Activated T-cell treated with anti-CD3 and anti-CD28 coated beads, Interleukin-2, amount 50 U/mL, for 4 hours (primary cell): ENCODE results near the gene TRIOBP. TPM values are rescaled to one million over a fixed set of nuclear protein-coding genes. Genes with fewer than 3 reads are reported as not detected.

Source experiments
- ATAC-seq, 2 donors: fragments of 200-7000 bp; cut with Tn5 transposase; one replicate each; pipeline ENCODE4 v1.10.0; 2021
- DNase-seq: peaks from one replicate; pipeline ENCODE4 v3.0.0-alpha.2; 2020
- H3K27me3 Mint-ChIP-seq: one replicate; pipeline ENCODE4 v1.8.0; 2021; ENCODE audit warnings: low read depth, mixed read lengths
- H3K36me3 Mint-ChIP-seq: one replicate; pipeline ENCODE4 v1.8.0; 2022; ENCODE audit warnings: mixed read lengths; ENCODE audit not compliant: insufficient read depth
- H3K4me1 Mint-ChIP-seq: one replicate; pipeline ENCODE4 v1.8.0; 2021; ENCODE audit warnings: low read depth, mixed read lengths
- H3K4me3 Mint-ChIP-seq: one replicate; pipeline ENCODE4 v1.8.0; 2021; ENCODE audit warnings: mild to moderate bottlenecking, moderate library complexity, mixed read lengths
- H3K9me3 Mint-ChIP-seq: one replicate; pipeline ENCODE4 v1.8.0; 2021; ENCODE audit warnings: mixed read lengths
- total RNA-seq, 3 donors: library from RNA; stranded (reverse); gene quantifications; one replicate each; pipeline ENCODE4 v1.2.1, GENCODE V29; 2021

TRIOBP gene
- total RNA-seq, 3 donors from 2014 or later, result 14.9 to 19.0 (median 17.2) TPM

GRCh38 chr22:37661160-37661924 lies 35.5 kb upstream of the TRIOBP start:
- H3K4me3 Mint-ChIP-seq, result peak overlapping the region; percentile 84
- ATAC-seq, result no peak
- H3K27me3 Mint-ChIP-seq, result no peaks in the 10 kb centered on the region

GRCh38 chr22:37662039-37662438 lies 34.8 kb upstream of the TRIOBP start:
- ATAC-seq (no peak), DNase-seq (no peak)
- H3K9me3 Mint-ChIP-seq, result no peaks in the 10 kb centered on the region
- H3K27me3 Mint-ChIP-seq, result no peaks in the 10 kb centered on the region
- H3K4me3 Mint-ChIP-seq, result no peak overlapping the region
- peaks cover 4% of the 10 kb centered on the region for H3K36me3 Mint-ChIP-seq
- peaks cover 34% of the 10 kb centered on the region for H3K4me1 Mint-ChIP-seq

More at GRCh38 chr22:37661160-37661924, 35.5 kb upstream of the TRIOBP start:
- no peak for DNase-seq
- no peaks in the 10 kb centered on the region for H3K9me3 Mint-ChIP-seq
- H3K4me1 Mint-ChIP-seq, result peaks cover 34% of the 10 kb centered on the region
- no peaks in the 10 kb centered on the region for H3K36me3 Mint-ChIP-seq

GRCh38 chr22:37663521-37664140 lies 33.2 kb upstream of the TRIOBP start:
- Mint-ChIP-seq H3K4me1 (peaks cover 25% of the 10 kb centered on the region), H3K27me3 (no peaks in the 10 kb centered on the region)
- ATAC-seq, result no peak

GRCh38 chr22:37664249-37665101 lies 32.4 kb upstream of the TRIOBP start:
- H3K4me1 Mint-ChIP-seq, result peaks cover 24% of the 10 kb centered on the region
- no peak for DNase-seq
- H3K9me3 Mint-ChIP-seq, result no peaks in the 10 kb centered on the region
- no peak for ATAC-seq
- H3K27me3 Mint-ChIP-seq, result no peaks in the 10 kb centered on the region
- H3K36me3 Mint-ChIP-seq, result peaks cover 4% of the 10 kb centered on the region
- no peak overlapping the region for H3K4me3 Mint-ChIP-seq

More at GRCh38 chr22:37663521-37664140, 33.2 kb upstream of the TRIOBP start:
- Mint-ChIP-seq H3K36me3 (peaks cover 4% of the 10 kb centered on the region), H3K4me3 (no peak overlapping the region), H3K9me3 (no peaks in the 10 kb centered on the region)
- no peak for DNase-seq

GRCh38 chr22:37665487-37665886 lies 31.4 kb upstream of the TRIOBP start:
- Mint-ChIP-seq H3K4me3 (no peak overlapping the region), H3K9me3 (no peaks in the 10 kb centered on the region), H3K36me3 (peaks cover 4% of the 10 kb centered on the region), H3K27me3 (no peaks in the 10 kb centered on the region), H3K4me1 (peaks cover 17% of the 10 kb centered on the region)
- ATAC-seq, result no peak
- DNase-seq, result no peak

- H3K36me3 Mint-ChIP-seq, result peaks cover 4% of the 10 kb centered on the region
- peaks cover 36% of the 10 kb centered on the region for H3K4me1 Mint-ChIP-seq
- no peak for DNase-seq
- no peaks in the 10 kb centered on the region for H3K9me3 Mint-ChIP-seq
- no peaks in the 10 kb centered on the region for H3K27me3 Mint-ChIP-seq
- no peak overlapping the region for H3K4me3 Mint-ChIP-seq
- ATAC-seq, result peak; percentile 36 to 52
These were observed 27.3 kb upstream of the TRIOBP start for GRCh38 chr22:37669586-37669985.

GRCh38 chr22:37672206-37672919 lies 24.5 kb upstream of the TRIOBP start:
- no peaks in the 10 kb centered on the region for H3K36me3 Mint-ChIP-seq
- H3K4me1 Mint-ChIP-seq, result peaks cover 55% of the 10 kb centered on the region
- H3K27me3 Mint-ChIP-seq, result no peaks in the 10 kb centered on the region
- ATAC-seq (no peak), DNase-seq (no peak)
- no peaks in the 10 kb centered on the region for H3K9me3 Mint-ChIP-seq
- H3K4me3 Mint-ChIP-seq, result peak overlapping the region; percentile 13

- H3K4me3 Mint-ChIP-seq, result no peak overlapping the region
- H3K27me3 Mint-ChIP-seq, result no peaks in the 10 kb centered on the region
- H3K36me3 Mint-ChIP-seq, result no peaks in the 10 kb centered on the region
- H3K4me1 Mint-ChIP-seq, result peaks cover 60% of the 10 kb centered on the region
- ATAC-seq, result no peak
- H3K9me3 Mint-ChIP-seq, result no peaks in the 10 kb centered on the region
- no peak for DNase-seq
These were observed 23.9 kb upstream of the TRIOBP start for GRCh38 chr22:37672920-37673455.

GRCh38 chr22:37674248-37674647 lies 22.6 kb upstream of the TRIOBP start:
- ATAC-seq (no peak), DNase-seq (no peak)
- H3K4me1 Mint-ChIP-seq, result peaks cover 62% of the 10 kb centered on the region
- peak overlapping the region; percentile 64 for H3K4me3 Mint-ChIP-seq
- no peaks in the 10 kb centered on the region for H3K9me3 Mint-ChIP-seq
- H3K36me3 Mint-ChIP-seq, result no peaks in the 10 kb centered on the region
- H3K27me3 Mint-ChIP-seq, result no peaks in the 10 kb centered on the region

GRCh38 chr22:37674951-37675929 lies 21.6 kb upstream of the TRIOBP start, which contains the start of gene LGALS1:
LGALS1 (plus strand) TSS chr22:37675636; CDS start chr22:37675703, 67 bp downstream.
- peak; percentile 30 for DNase-seq
- Mint-ChIP-seq H3K4me3 (peak within 1 kb of the TSS; percentile 86), H3K36me3 (no peaks in the 10 kb centered on the region), H3K27me3 (no peaks in the 10 kb centered on the region), H3K4me1 (peaks cover 60% of the 10 kb centered on the region), H3K9me3 (no peaks in the 10 kb centered on the region)
- ATAC-seq, result peak; percentile 23 to 35

GRCh38 chr22:37675930-37676735 lies 20.7 kb upstream of the TRIOBP start:
- ATAC-seq (no peak), DNase-seq (no peak)
- peaks cover 58% of the 10 kb centered on the region for H3K4me1 Mint-ChIP-seq
- no peaks in the 10 kb centered on the region for H3K36me3 Mint-ChIP-seq
- no peaks in the 10 kb centered on the region for H3K27me3 Mint-ChIP-seq
- H3K4me3 Mint-ChIP-seq, result peak overlapping the region; percentile 86
- no peaks in the 10 kb centered on the region for H3K9me3 Mint-ChIP-seq
